Mesenchymal stem cell (in vitro differentiated cells and primary cell): Measurements from ENCODE around the gene RPL37.
A peak's percentile ranks its signal among the peaks of the same experiment; 100 is the strongest.

Experiments used
- DNase-seq: peaks from one replicate; pipeline ENCODE4 v3.0.0-alpha.2; 2013
- H2AFZ ChIP-seq: one replicate; pipeline ENCODE4 v1.6.1; 2013; ENCODE audit warnings: low read depth, mild to moderate bottlenecking, control low read depth, inconsistent platforms, low read length, moderate library complexity
- H2AK5ac ChIP-seq: 2 replicates; pipeline ENCODE4 v1.6.1; 2013; ENCODE audit warnings: low read length, moderate library complexity, mild to moderate bottlenecking, inconsistent platforms; ENCODE audit not compliant: severe bottlenecking
- H2BK120ac ChIP-seq: one replicate; pipeline ENCODE4 v1.6.1; 2013; ENCODE audit warnings: low read depth, mild to moderate bottlenecking, inconsistent platforms, low read length, moderate library complexity
- H2BK12ac ChIP-seq, 2 experiments: one replicate each; pipeline ENCODE4 v1.6.1; 2013; ENCODE audit warnings: inconsistent platforms in 2 of 2, low read length in 2 of 2, mild to moderate bottlenecking in 2 of 2, moderate library complexity in 2 of 2, control low read depth in 1 of 2
- H2BK15ac ChIP-seq: one replicate; pipeline ENCODE4 v1.6.1; 2013; ENCODE audit warnings: mild to moderate bottlenecking, low read depth, inconsistent platforms; ENCODE audit not compliant: poor library complexity, severe bottlenecking
- H2BK5ac ChIP-seq: 2 replicates; pipeline ENCODE4 v1.6.1; 2013; ENCODE audit warnings: low read depth, mild to moderate bottlenecking, low read length, control low read depth, inconsistent platforms; ENCODE audit not compliant: poor library complexity, severe bottlenecking
- H3K14ac ChIP-seq, 2 experiments: one replicate each; pipeline ENCODE4 v1.6.1; 2013; ENCODE audit warnings: inconsistent platforms in 2 of 2, low read length in 2 of 2, control low read depth in 1 of 2, mild to moderate bottlenecking in 1 of 2, moderate library complexity in 1 of 2
- H3K18ac ChIP-seq, 2 experiments: one replicate each; pipeline ENCODE4 v1.6.1; 2013; ENCODE audit warnings: inconsistent platforms in 2 of 2, low read length in 2 of 2, control low read depth in 1 of 2, low read depth in 1 of 2, mild to moderate bottlenecking in 1 of 2
- H3K23ac ChIP-seq, 2 experiments: one replicate each; pipeline ENCODE4 v1.6.1; 2013; ENCODE audit warnings: inconsistent platforms in 2 of 2, low read length in 2 of 2, mild to moderate bottlenecking in 2 of 2, moderate library complexity in 2 of 2, control low read depth in 1 of 2
- H3K27ac ChIP-seq: 2 replicates; pipeline ENCODE4 v1.5.1; 2013; ENCODE audit warnings: mild to moderate bottlenecking, moderate library complexity, low read length, control low read depth, inconsistent platforms; ENCODE audit not compliant: poor library complexity, severe bottlenecking
- H3K27me3 ChIP-seq, 2 experiments: 2 replicates each; pipeline versions ENCODE4 v1.6.1 to v1.7.0; 2013; ENCODE audit warnings: low read length in 2 of 2, mild to moderate bottlenecking in 2 of 2, moderate library complexity in 2 of 2, control low read depth in 1 of 2, inconsistent platforms in 1 of 2; ENCODE audit not compliant: control insufficient read depth in 1 of 2, insufficient read depth in 1 of 2
- H3K36me3 ChIP-seq, 2 experiments: 2 replicates each; pipeline versions ENCODE4 v1.6.1 to v1.7.0; 2013; ENCODE audit warnings: low read length in 2 of 2, control low read depth in 1 of 2, inconsistent platforms in 1 of 2, low read depth in 1 of 2, mild to moderate bottlenecking in 1 of 2; ENCODE audit not compliant: insufficient read depth in 2 of 2, control insufficient read depth in 1 of 2
- H3K4ac ChIP-seq, 2 experiments: one replicate each; pipeline ENCODE4 v1.6.1; 2013; ENCODE audit warnings: inconsistent platforms in 2 of 2, low read length in 2 of 2, mild to moderate bottlenecking in 2 of 2, moderate library complexity in 2 of 2, control low read depth in 1 of 2, low read depth in 1 of 2
- H3K4me1 ChIP-seq: 2 replicates; pipeline ENCODE4 v1.6.1; 2013; ENCODE audit warnings: low read depth, low read length, control low read depth; ENCODE audit not compliant: control insufficient read depth, insufficient read depth
- H3K4me2 ChIP-seq: 2 replicates; pipeline ENCODE4 v1.6.1; 2013; ENCODE audit warnings: low read length, mild to moderate bottlenecking, inconsistent platforms; ENCODE audit not compliant: poor library complexity, severe bottlenecking
- H3K4me3 ChIP-seq, 2 experiments: 2 replicates each; pipeline versions ENCODE4 v1.5.1 to v1.7.0; 2013; ENCODE audit warnings: low read length in 2 of 2, mild to moderate bottlenecking in 2 of 2, control low read depth in 1 of 2, low read depth in 1 of 2; ENCODE audit not compliant: insufficient read depth in 1 of 2
- H3K79me1 ChIP-seq: replicated peaks from 2 replicates; pipeline ENCODE4 v1.6.1; 2013; ENCODE audit warnings: mild to moderate bottlenecking, control low read depth, low read length, inconsistent platforms; ENCODE audit not compliant: poor library complexity, severe bottlenecking
- H3K9ac ChIP-seq: 2 replicates; pipeline ENCODE4 v1.7.0; 2013; ENCODE audit warnings: mild to moderate bottlenecking, low read length, moderate library complexity
- H3K9me3 ChIP-seq: 2 replicates; pipeline ENCODE4 v1.7.0; 2013; ENCODE audit warnings: mild to moderate bottlenecking, low read length; ENCODE audit not compliant: control insufficient read depth
- H4K8ac ChIP-seq: one replicate; pipeline ENCODE4 v1.6.1; 2013; ENCODE audit warnings: inconsistent platforms, mild to moderate bottlenecking, low read length, moderate library complexity
- H4K91ac ChIP-seq: one replicate; pipeline ENCODE4 v1.6.1; 2013; ENCODE audit warnings: mild to moderate bottlenecking, low read length, inconsistent platforms
- WGBS: methylation state at CpG from one replicate; pipeline ENCODE4 v1.1.7; 2013; ENCODE audit warnings: mixed read lengths; 5-methylcytosine and 5-hydroxymethylcytosine counted together

RPL37 gene

GRCh38 chr5:40844565-40844964, 9.5 kb upstream of the RPL37 start:
- H3K4me3 ChIP-seq = no peak overlapping the region
- H3K27ac ChIP-seq = no peak overlapping the region
- no peaks in the 10 kb centered on the region for H3K9me3 ChIP-seq
- no peak overlapping the region for H3K4ac ChIP-seq
- no peaks in the 10 kb centered on the region for H3K27me3 ChIP-seq
- no peak overlapping the region for H3K4me2 ChIP-seq
- no peak overlapping the region for H3K9ac ChIP-seq
- no peak for DNase-seq
- no peak overlapping the region for H3K23ac ChIP-seq
- H3K14ac ChIP-seq = no peak overlapping the region
- no peak overlapping the region for H2AK5ac ChIP-seq
- H3K4me1 ChIP-seq = no peaks in the 10 kb centered on the region
- H3K36me3 ChIP-seq = peaks cover 0 to 56% of the 10 kb centered on the region in 2 experiments
- no peak overlapping the region for H2BK5ac ChIP-seq
- 97% methylated on average over 4 of the region's 4 CpGs for WGBS
- no peak overlapping the region for H2BK12ac ChIP-seq
- no peak overlapping the region for H4K91ac ChIP-seq
- no peaks in the 10 kb centered on the region for H3K79me1 ChIP-seq
- no peak overlapping the region for H2BK120ac ChIP-seq
- H4K8ac ChIP-seq = no peak overlapping the region
- no peak overlapping the region for H2BK15ac ChIP-seq
- H3K18ac ChIP-seq = no peak overlapping the region
- no peak overlapping the region for H2AFZ ChIP-seq

GRCh38 chr5:40842351-40842750, 7.3 kb upstream of the RPL37 start:
- Histone ChIP-seq H3K9ac (peak overlapping the region; percentile 99), H3K4me1 (no peaks in the 10 kb centered on the region), H3K79me1 (no peaks in the 10 kb centered on the region), H3K9me3 (no peaks in the 10 kb centered on the region), H2AK5ac (no peak overlapping the region), H2BK15ac (no peak overlapping the region), H2AFZ (no peak overlapping the region), H2BK5ac (no peak overlapping the region), H2BK120ac (no peak overlapping the region), H3K14ac (no peak overlapping the region), H2BK12ac (no peak overlapping the region), H3K23ac (no peak overlapping the region), H3K18ac (no peak overlapping the region), H3K4me3 (peak overlapping the region in 1 of 2 experiments; percentile 83), H3K27me3 (no peaks in the 10 kb centered on the region), H3K27ac (no peak overlapping the region), H4K8ac (no peak overlapping the region), H3K4me2 (no peak overlapping the region), H3K36me3 (peaks cover 0 to 40% of the 10 kb centered on the region in 2 experiments), H3K4ac (no peak overlapping the region), H4K91ac (no peak overlapping the region)
- DNase-seq = peak; percentile 52
- no CpG with 5 or more reads among the region's 2 CpGs for WGBS

GRCh38 chr5:40841068-40841805, 6.2 kb upstream of the RPL37 start, which contains the start of gene CARD6:
Gene CARD6 (plus strand): TSS chr5:40841367. CDS start chr5:40841383, 16 bp downstream.
- H2BK5ac ChIP-seq = no peak within 1 kb of the TSS
- no peak within 1 kb of the TSS for H3K23ac ChIP-seq
- H3K4me1 ChIP-seq = no peaks in the 10 kb centered on the region
- H3K14ac ChIP-seq = no peak within 1 kb of the TSS
- DNase-seq = peak; percentile 76
- H3K27me3 ChIP-seq = no peaks in the 10 kb centered on the region
- no peak within 1 kb of the TSS for H4K91ac ChIP-seq
- peaks cover 0 to 29% of the 10 kb centered on the region in 2 experiments for H3K36me3 ChIP-seq
- peak within 1 kb of the TSS in 1 of 2 experiments; percentile 26 for H3K4ac ChIP-seq
- peak within 1 kb of the TSS in 1 of 2 experiments; percentile 83 for H3K4me3 ChIP-seq
- 24% methylated on average over 8 of the region's 9 CpGs for WGBS
- peak within 1 kb of the TSS; percentile 42 for H4K8ac ChIP-seq
- H3K18ac ChIP-seq = peak within 1 kb of the TSS in 1 of 2 experiments; percentile 84
- H3K9me3 ChIP-seq = no peaks in the 10 kb centered on the region
- no peak within 1 kb of the TSS for H2BK120ac ChIP-seq
- H3K27ac ChIP-seq = no peak within 1 kb of the TSS
- peak within 1 kb of the TSS; percentile 40 for H2BK15ac ChIP-seq
- peak within 1 kb of the TSS in 1 of 2 experiments; percentile 63 for H2BK12ac ChIP-seq
- peak within 1 kb of the TSS; percentile 99 for H3K9ac ChIP-seq
- no peak within 1 kb of the TSS for H2AK5ac ChIP-seq
- H3K4me2 ChIP-seq = no peak within 1 kb of the TSS
- H3K79me1 ChIP-seq = no peaks in the 10 kb centered on the region
- no peak within 1 kb of the TSS for H2AFZ ChIP-seq

- Histone ChIP-seq H3K9me3 (no peaks in the 10 kb centered on the region), H2AK5ac (no peak overlapping the region), H3K4me1 (peaks cover 5% of the 10 kb centered on the region), H2BK15ac (no peak overlapping the region), H3K9ac (no peak overlapping the region), H3K4me3 (no peak overlapping the region), H3K23ac (no peak overlapping the region), H3K4me2 (no peak overlapping the region), H3K18ac (no peak overlapping the region), H3K14ac (no peak overlapping the region), H3K4ac (no peak overlapping the region), H3K27me3 (no peaks in the 10 kb centered on the region), H3K36me3 (peaks cover 3 to 13% of the 10 kb centered on the region in 2 experiments), H3K27ac (no peak overlapping the region), H2AFZ (no peak overlapping the region), H2BK12ac (no peak overlapping the region), H4K91ac (no peak overlapping the region), H2BK120ac (no peak overlapping the region), H2BK5ac (no peak overlapping the region), H3K79me1 (no peaks in the 10 kb centered on the region), H4K8ac (no peak overlapping the region)
- 99% methylated on average over 6 of the region's 6 CpGs for WGBS
- DNase-seq = no peak
Measured at GRCh38 chr5:40838086-40838485, 3.1 kb upstream of the RPL37 start.
